Keratinocyte (primary cell): ENCODE measurements around the gene SEMA4G.

Source experiments
- CTCF ChIP-seq, 3 experiments: IDR thresholded peaks in 1 of 3; conservative IDR thresholded peaks in 1 of 3; optimal IDR thresholded peaks in 1 of 3; 2 replicates in 2 of 3; 3 replicates in 1 of 3; pipeline versions ENCODE3 to v1.5.1; 2011; ENCODE audit warnings: low read length in 3 of 3, mild to moderate bottlenecking in 3 of 3, moderate library complexity in 2 of 3, control low read depth in 1 of 3, inconsistent platforms in 1 of 3; ENCODE audit not compliant: insufficient read depth in 2 of 3; ENCODE audit errors: extremely low read depth in 1 of 3
- EZH2 ChIP-seq: IDR thresholded peaks from one replicate; pipeline ENCODE4 v1.6.1; 2012; ENCODE audit warnings: inconsistent platforms, mild to moderate bottlenecking, low read length, moderate library complexity

- TF ChIP-seq CTCF (optimal IDR thresholded peaks at IDR 0.05 in 1 of 3, IDR thresholded peaks at IDR 0.05 in 1 of 3, conservative IDR thresholded peaks at IDR 0.05 in 1 of 3; ENCODE audit: extremely low read depth in 1 of 3, insufficient read depth in 2 of 3, low read length in 3 of 3) (no peak), EZH2 (no peak)
Observed at GRCh38 chr10:100966887-100967286, 2.4 kb upstream of the SEMA4G start.
